AG10803 (cell line): ENCODE data around the gene SLC37A1.

Experiments used
- DNase-seq: peaks from one replicate; pipeline ENCODE4 v3.0.0; 2010; ENCODE audit warnings: low read depth
- H3K4me3 ChIP-seq: 2 replicates; pipeline ENCODE4 v1.5.1; 2011; ENCODE audit warnings: mild to moderate bottlenecking, low read length, control low read depth
- TF ChIP-seq, protein P1 (sequence below): conservative IDR thresholded peaks from 2 replicates; pipeline ENCODE4 v1.5.1; 2011; ENCODE audit warnings: mild to moderate bottlenecking, low read length, control low read depth, inconsistent platforms

The SLC37A1 gene

GRCh38 chr21:42568866-42569731 is 55.4 kb downstream of the SLC37A1 start:
- DNase-seq, result no peak
- H3K4me3 ChIP-seq, result no peak overlapping the region
- TF ChIP-seq, protein P1, sequence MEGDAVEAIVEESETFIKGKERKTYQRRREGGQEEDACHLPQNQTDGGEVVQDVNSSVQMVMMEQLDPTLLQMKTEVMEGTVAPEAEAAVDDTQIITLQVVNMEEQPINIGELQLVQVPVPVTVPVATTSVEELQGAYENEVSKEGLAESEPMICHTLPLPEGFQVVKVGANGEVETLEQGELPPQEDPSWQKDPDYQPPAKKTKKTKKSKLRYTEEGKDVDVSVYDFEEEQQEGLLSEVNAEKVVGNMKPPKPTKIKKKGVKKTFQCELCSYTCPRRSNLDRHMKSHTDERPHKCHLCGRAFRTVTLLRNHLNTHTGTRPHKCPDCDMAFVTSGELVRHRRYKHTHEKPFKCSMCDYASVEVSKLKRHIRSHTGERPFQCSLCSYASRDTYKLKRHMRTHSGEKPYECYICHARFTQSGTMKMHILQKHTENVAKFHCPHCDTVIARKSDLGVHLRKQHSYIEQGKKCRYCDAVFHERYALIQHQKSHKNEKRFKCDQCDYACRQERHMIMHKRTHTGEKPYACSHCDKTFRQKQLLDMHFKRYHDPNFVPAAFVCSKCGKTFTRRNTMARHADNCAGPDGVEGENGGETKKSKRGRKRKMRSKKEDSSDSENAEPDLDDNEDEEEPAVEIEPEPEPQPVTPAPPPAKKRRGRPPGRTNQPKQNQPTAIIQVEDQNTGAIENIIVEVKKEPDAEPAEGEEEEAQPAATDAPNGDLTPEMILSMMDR, result no peak

DNA sequence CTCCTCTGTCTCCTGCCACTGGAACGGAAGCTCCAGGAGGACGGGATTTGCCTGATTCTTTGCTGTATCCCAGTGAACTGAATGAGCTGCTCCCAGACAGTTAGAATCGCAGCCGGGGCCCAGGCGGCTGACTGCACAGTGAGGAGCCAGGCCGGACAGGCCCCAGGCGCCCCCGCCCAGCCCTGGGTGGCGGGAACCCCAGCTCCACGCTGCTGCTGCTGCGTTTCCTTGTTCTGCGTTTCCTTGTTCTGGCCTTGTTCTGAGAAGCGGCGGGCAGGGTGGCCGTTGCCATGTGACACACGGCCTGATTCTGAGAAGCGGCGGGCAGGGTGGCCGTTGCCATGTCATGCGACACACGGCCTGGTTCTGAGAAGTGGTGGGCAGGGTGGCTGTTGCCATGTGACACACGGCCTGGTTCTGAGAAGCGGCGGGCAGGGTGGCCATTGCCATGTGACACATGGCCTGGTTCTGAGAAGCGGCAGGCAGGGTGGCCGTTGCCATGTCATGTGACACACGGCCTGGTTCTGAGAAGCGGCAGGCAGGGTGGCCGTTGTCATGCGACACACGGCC is 56.2 kb downstream of the SLC37A1 start:
- H3K4me3 ChIP-seq, result no peak overlapping the region
- TF ChIP-seq, protein P1, result no peak
- DNase-seq, result no peak

GRCh38 chr21:42570362-42570761 is 56.7 kb downstream of the SLC37A1 start:
- TF ChIP-seq, protein P1, result no peak
- DNase-seq, result no peak

GRCh38 chr21:42570841-42571387 is 57.3 kb downstream of the SLC37A1 start:
- no peak overlapping the region for H3K4me3 ChIP-seq
- DNase-seq, result no peak
- TF ChIP-seq, protein P1, result no peak

More at GRCh38 chr21:42570362-42570761, 56.7 kb downstream of the SLC37A1 start:
- no peak overlapping the region for H3K4me3 ChIP-seq

DNA sequence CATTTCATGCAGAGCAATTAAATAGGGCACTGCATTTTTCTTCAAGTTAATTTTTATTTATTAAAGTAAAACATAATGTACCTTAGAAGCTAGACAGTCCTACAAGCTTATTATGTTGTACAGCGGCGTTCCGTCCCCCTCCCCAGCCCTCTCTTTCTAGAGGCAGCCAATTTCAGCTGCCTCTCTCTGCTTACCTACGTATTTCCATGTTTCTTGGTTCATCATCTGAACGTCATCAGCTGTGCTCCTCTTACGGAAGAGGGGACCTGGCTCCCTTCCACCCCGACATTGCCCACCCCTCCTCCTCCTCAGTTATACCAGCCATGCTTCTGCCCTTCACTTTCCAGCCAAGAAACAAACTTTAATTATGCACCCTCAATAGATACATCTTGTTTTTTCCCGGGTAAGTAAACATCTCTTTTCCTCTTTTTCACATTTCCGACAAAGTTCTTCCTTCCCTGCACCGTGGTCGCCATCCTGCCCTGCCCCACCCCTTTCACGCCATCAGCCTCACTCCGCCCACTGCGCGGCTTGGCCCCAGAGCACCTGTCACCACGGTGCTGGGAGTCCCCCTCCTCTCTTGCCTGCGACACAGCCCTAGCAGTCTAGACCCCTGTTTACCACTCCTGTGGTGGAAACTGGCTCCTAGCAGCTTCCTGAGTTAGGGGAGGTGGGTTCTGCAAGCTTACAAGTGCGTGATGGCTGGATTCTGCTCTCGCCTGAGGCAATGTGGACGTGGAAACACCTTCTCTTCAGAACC is 57.9 kb downstream of the SLC37A1 start:
- TF ChIP-seq, protein P1, result no peak
- DNase-seq, result no peak
- no peak overlapping the region for H3K4me3 ChIP-seq

DNA sequence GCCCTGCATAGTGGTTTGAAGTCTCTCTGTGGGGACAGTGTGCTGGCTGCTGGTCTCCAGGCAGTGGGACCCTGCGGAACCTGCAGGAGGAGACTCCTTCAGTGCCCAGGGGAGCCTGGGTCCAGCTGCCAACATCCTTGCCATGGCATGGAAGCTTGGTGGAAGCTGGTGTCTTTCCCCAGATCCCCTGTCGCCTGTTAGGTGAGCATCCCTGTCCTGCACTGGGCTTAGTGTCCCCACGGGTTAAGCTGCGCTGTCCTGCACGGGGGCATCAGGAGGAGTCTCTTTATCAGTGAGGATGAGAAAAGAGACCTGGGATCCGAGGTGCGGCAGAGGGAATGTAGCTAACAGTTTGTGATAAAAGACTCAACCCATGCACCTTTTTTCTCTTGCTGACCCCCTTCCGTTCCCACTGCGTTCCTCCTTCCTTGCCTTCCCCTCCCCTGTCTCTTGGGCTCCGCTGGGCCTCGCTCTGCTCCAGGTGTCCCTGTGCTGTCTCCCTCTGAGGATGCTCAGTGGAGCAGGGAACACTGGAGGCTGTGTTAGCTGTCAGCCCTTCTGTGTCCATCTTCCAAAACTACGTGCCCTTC is 59.3 kb downstream of the SLC37A1 start:
- TF ChIP-seq, protein P1, result no peak

More for the DNA sequence above, 59.3 kb downstream of the SLC37A1 start:
- no peak for DNase-seq
- no peak overlapping the region for H3K4me3 ChIP-seq
